HG02678 (cell line): ENCODE results near the gene SLC2A10.

Source experiments
- ATAC-seq: cut with Tn5 transposase; IDR thresholded peaks from one replicate; pipeline ENCODE4 v1.9.1; 2021; ENCODE audit warnings: mild to moderate bottlenecking, moderate library complexity; ENCODE audit not compliant: unreplicated experiment

Gene SLC2A10

DNA sequence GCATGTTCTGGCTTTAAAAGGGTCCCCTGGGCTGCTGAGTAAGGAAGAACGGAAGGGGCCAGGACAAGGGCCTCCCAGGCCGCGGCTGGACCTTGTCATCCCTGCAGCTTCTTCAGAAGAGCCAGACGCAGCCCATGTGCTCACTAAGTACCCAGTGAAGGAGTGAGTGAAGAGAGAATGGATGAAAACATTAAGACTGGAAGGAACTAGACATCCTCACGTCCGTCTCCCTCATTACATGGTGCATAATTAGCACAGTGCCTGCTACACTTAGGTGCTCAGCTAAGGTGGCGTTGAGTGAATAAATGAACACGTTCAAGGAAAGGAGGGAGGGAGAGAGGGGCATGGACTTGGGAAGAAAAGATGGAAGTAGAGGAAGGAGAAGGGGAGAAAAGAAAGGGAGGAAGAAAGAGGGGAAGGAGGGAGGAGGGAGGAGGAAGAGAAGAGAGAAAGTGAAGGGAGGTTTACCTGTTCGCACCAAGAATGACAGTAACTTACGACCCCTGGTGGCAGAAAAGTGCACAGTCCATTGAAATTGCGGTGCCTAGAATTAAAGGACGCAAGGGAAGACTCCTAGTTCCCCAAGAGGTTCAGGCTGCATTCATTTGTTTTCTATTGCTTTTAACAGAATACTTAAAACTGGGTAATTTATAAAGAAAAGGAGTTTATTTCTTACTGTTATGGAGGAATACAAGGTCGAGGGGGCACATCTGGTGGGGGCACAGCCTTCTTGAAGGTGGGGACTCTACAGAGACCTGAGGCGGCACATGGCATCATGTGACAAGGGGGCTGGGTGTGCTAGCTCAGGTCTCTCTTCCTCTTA lies 28.2 kb upstream of the SLC2A10 start:
- ATAC-seq: peak; percentile 44

DNA sequence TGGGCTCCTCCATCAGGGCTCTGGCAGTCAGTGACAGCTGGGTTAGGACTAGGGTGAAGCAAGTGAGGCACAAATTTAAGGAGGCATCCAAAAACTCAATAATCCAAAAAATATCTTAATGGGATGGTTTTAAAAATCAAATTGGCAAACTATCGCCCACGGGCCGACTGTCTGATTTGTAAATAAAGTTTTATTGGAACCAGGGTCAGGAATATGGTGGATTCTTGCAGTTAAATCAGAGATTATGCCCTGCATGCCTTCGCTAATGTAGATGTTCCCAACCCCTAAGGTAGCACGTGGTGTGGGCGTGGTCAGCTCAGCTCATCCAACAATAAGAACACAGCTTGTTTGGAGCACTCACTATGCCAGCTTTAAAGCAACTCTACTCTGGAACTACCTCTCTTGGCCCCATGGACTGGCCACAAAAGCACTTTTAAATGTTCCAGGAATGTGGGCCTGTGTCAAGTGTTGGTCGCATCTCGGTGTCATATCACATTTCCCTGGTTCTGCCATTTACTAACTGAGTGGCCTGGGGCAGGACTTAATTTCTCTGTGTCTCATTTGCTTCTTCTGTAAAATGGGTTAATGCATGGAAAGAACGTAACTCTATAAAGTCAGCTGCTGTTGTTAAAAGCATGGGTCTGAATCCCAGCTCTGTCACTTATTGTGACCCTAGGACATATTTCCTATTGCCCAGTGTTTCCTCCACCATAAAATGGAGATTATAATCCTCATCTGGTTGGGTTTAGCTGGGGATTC lies 27.2 kb upstream of the SLC2A10 start:
- ATAC-seq: no peak

GRCh38 chr20:46683011-46683667 lies 26.3 kb upstream of the SLC2A10 start:
- ATAC-seq: no peak

DNA sequence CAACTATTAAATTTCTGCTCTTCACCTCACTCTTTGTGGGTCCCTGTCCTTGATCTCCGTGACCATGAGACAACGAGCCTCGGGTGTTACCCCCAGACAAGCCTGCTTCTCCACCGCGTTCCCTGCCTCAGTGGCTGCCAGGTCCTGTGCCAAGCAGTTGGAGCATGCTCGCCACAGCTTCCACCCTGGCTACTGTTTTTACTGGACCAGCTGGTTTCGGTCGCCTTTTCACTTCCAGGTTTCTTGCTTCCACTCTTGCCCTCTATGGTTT lies 25.8 kb upstream of the SLC2A10 start:
- ATAC-seq: no peak

- no peak for ATAC-seq
Measured at GRCh38 chr20:46683939-46684750, 25.3 kb upstream of the SLC2A10 start.

DNA sequence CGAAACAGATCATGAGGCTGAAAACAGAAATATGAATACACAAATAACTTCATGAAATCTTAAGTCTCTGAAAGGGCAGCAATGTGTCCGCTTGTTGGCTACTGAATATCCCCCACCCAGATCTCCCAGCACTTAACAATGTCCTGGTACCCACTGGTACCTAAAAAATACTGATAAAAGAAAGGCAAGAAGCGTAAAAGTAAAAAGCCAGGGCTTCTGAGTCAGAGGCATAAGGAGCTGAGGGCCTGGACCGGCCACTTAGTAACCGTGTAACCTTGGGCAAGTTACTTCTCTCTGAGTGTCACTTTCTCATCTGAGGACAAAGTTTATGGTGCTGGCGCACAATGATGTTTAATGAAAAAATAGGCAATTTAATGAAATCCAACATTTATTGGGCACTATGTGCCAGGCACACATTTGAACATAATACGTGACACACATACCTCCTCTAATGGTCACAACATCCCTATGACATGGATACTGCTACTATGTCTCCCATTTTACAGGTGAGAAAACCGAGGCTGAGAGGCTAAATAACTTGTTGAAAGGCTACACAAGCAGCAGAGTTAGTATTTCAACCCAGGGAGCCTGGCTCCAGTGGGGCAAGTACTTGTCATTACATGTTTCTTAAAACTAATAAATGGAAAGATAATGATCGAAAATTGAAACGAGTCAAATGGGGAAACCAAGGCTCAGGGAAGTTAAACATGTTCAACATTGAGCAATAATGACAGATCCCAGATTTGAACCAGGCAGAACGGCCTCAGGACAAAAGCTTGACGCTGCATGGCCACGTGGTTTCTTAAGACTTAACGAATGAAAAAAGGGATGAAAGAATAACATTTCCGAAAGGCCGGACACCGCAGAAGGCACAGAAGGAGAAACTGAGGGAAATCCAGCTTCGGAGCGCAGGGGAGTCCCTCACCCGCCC lies 21.0 kb upstream of the SLC2A10 start:
- ATAC-seq: no peak

- peak; percentile 92 for ATAC-seq
Measured at GRCh38 chr20:46689082-46689753, 20.2 kb upstream of the SLC2A10 start, which contains the start of gene TP53RK. TSS of gene TP53RK (minus strand) at chr20:46689444. CDS start at chr20:46689414, 30 bp downstream.

GRCh38 chr20:46689754-46690085 lies 19.7 kb upstream of the SLC2A10 start:
- no peak for ATAC-seq

GRCh38 chr20:46690219-46691106 lies 19.0 kb upstream of the SLC2A10 start:
- no peak for ATAC-seq

DNA sequence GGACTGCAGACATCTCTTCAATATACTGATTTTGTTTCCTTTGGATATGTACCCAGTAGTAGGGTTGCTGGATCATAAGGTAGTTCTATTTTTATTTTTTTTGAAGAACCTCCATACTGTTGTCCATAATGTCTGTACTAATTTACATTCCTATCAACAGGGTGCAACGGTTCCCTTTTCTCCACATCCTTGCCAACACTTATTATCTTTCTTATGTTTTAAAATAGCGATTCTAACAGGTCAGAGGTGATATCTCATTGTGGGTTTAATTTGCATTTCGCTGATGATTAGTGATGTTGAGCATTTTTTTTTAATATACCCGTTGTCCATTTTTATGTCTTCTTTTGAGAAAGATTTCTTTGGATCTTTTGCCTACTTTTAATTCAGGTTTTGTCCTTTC lies 18.3 kb upstream of the SLC2A10 start:
- ATAC-seq: no peak

- ATAC-seq: no peak
Measured at GRCh38 chr20:46694484-46694883, 15.0 kb upstream of the SLC2A10 start.

DNA sequence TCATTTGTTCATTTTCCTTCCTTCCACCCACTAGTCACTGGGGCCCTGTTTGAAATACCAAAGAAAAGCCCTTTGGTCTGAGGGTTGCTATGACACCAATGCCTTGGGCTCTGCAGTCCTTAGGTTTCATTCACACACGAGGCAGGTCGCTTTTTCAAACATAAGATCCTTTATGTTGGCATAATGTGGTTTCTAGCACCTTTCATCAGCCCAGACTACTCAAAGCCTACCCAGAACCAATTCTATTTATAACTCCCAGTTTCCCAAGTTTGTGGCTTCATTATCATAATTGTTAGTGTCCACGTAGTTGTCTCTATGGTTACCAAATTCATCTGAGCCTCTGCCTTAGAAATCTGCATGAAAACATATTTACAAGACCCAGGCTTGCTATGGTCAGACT lies 13.6 kb upstream of the SLC2A10 start:
- no peak for ATAC-seq

- no peak for ATAC-seq
Measured at GRCh38 chr20:46696791-46697279, 12.6 kb upstream of the SLC2A10 start.

DNA sequence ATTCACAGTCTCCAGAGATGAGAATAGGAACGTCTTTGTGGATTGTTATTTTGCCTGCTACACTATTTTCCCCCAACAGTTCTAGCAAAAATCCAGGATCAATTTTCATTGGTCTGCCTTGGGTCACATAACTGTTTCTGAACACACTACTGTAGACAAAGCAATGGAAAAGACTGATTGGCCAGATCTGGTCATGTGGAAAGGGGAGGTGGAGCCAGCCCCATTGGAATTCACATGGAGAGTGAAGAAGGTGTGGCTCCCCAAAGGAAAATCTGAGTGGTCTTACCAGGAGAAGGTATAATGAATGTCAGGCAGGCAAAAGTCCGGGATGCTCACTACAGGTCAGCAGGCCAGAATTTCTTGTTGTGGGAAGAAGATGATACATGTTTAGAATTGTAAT lies 10.7 kb upstream of the SLC2A10 start:
- no peak for ATAC-seq

GRCh38 chr20:46699651-46700359 lies 9.6 kb upstream of the SLC2A10 start:
- no peak for ATAC-seq

GRCh38 chr20:46700481-46700880 lies 9.0 kb upstream of the SLC2A10 start:
- ATAC-seq: no peak

GRCh38 chr20:46701057-46701456 lies 8.4 kb upstream of the SLC2A10 start:
- no peak for ATAC-seq

- no peak for ATAC-seq
Measured at GRCh38 chr20:46701556-46701955, 7.9 kb upstream of the SLC2A10 start.
